ENCODE measurements around the gene SEPSECS. TPM values are rescaled to one million over a fixed set of nuclear protein-coding genes. Genes with fewer than 3 reads are reported as not detected.
"Not testable (repeated sequence)": the region's sequence is repeated elsewhere in the genome, so short reads cannot be mapped to it uniquely, and the experiment has no call there.

The SEPSECS gene
- total and polyA plus RNA-seq, 4 donors, result 3.3 to 9.4 (median 5.5) TPM

DNA sequence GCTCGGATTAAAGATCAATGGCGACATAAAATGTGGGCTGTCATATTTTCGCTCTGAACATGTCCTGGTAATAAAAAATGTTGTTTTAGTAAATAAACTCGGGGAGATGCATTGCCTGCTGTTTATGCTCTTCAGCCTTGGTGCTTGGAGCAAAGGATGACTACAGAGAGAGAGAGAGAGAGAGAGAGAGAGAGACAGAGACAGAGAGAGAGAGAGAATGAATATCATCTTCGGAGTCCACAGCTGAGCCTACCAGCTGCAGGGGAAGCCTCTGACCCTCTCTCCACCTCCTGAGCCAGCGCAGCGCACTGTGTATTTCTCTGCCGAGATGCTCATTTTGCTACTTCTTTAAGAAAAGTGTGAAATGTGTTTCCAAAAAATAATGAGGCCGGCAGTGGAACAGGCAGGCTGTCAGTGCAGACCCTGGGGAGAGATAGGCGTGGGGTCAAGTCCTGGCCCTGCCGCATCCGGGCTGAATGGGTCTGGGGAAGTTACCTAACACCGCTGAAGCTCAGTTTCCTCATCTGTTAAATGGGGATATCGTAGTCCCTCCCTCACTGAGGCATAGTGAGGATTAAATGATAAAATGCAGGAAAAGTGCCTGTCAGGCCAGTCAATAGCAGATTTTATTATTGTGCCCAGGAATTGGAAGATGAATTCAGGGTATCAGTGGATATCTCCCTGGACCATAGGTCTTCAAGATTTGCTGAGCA, 71.0 kb downstream of the SEPSECS start:
- 76 to 77% methylated on average over 14 of the region's 14 CpGs for WGBS, 2 donors
- Histone ChIP-seq H3K4me3 (ENCODE audit: low read length in 2 of 2) (no peak overlapping the region), H3K27me3 (ENCODE audit: control insufficient read depth in 1 of 2, insufficient read depth in 2 of 2, low read length in 1 of 2) (no peaks in the 10 kb centered on the region), H3K36me3 (ENCODE audit: control insufficient read depth in 1 of 2, insufficient read depth in 2 of 2, low read length in 1 of 2) (no peaks in the 10 kb centered on the region), H3K4me1 (ENCODE audit: control insufficient read depth in 1 of 2, insufficient read depth in 2 of 2, low read length in 2 of 2) (no peaks in the 10 kb centered on the region), H3K9me3 (ENCODE audit: control insufficient read depth, low read length) (no peaks in the 10 kb centered on the region), H3K27ac (ENCODE audit: low read depth in 1 of 2, low read length in 2 of 2) (no peak overlapping the region)
- ATAC-seq (ENCODE audit: low FRiP score), result no peak
- no peak for DNase-seq
- intact Hi-C loops (cut with DNase I), result no loop called here

- 12% methylated on average over 41 of the region's 41 CpGs for WGBS, 2 donors
- ATAC-seq (ENCODE audit: low FRiP score), result no peak
- Histone ChIP-seq H3K4me1 (ENCODE audit: control insufficient read depth in 1 of 2, insufficient read depth in 2 of 2, low read length in 2 of 2) (no peaks in the 10 kb centered on the region), H3K27ac (ENCODE audit: low read depth in 1 of 2, low read length in 2 of 2) (no peak overlapping the region), H3K27me3 (ENCODE audit: control insufficient read depth in 1 of 2, insufficient read depth in 2 of 2, low read length in 1 of 2) (no peaks in the 10 kb centered on the region), H3K36me3 (ENCODE audit: control insufficient read depth in 1 of 2, insufficient read depth in 2 of 2, low read length in 1 of 2) (no peaks in the 10 kb centered on the region), H3K9me3 (ENCODE audit: control insufficient read depth, low read length) (no peaks in the 10 kb centered on the region), H3K4me3 (ENCODE audit: low read length in 2 of 2) (peak overlapping the region in 1 of 2 donors; percentile 39)
- intact Hi-C loops (cut with DNase I), result no loop called here
- no peak for DNase-seq
Measured at GRCh38 chr4:25088093-25088952, 71.9 kb downstream of the SEPSECS start.

DNA sequence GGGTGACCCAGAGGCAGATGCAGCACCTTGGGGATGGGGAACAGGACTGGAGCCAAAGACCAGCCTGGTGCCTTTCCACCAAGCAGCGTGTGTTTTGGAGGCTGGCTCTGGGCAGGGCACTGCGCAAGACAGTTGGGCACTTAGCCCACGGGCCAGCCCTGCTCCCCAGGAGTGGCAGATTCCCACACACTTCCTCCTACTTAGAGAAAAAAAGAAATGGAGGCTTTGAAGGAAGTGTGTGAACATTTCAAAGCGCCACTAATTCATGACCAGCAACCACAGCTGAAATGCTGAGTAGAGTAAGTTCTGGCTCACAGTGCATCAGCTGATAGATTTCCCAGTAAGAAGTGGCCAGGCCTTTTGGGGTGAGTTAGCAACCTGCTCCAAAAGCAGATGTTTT, 74.6 kb downstream of the SEPSECS start:
- 57 to 67% methylated on average over 4 of the region's 4 CpGs for whole genome bisulfite sequencing, 2 donors
- H3K27ac ChIP-seq (ENCODE audit: low read depth in 1 of 2, low read length in 2 of 2), result no peak overlapping the region
- H3K27me3 ChIP-seq (ENCODE audit: control insufficient read depth in 1 of 2, insufficient read depth in 2 of 2, low read length in 1 of 2), result no peaks in the 10 kb centered on the region
- no peaks in the 10 kb centered on the region for H3K36me3 ChIP-seq (ENCODE audit: control insufficient read depth in 1 of 2, insufficient read depth in 2 of 2, low read length in 1 of 2)
- peak in 1 of 2 donors; percentile 71 for DNase-seq
- H3K9me3 ChIP-seq (ENCODE audit: control insufficient read depth, low read length), result no peaks in the 10 kb centered on the region
- intact Hi-C loops (cut with DNase I), result no loop called here
- H3K4me3 ChIP-seq (ENCODE audit: low read length in 2 of 2), result no peak overlapping the region
- H3K4me1 ChIP-seq (ENCODE audit: control insufficient read depth in 1 of 2, insufficient read depth in 2 of 2, low read length in 2 of 2), result no peaks in the 10 kb centered on the region
- no peak for ATAC-seq (ENCODE audit: low FRiP score)

DNA sequence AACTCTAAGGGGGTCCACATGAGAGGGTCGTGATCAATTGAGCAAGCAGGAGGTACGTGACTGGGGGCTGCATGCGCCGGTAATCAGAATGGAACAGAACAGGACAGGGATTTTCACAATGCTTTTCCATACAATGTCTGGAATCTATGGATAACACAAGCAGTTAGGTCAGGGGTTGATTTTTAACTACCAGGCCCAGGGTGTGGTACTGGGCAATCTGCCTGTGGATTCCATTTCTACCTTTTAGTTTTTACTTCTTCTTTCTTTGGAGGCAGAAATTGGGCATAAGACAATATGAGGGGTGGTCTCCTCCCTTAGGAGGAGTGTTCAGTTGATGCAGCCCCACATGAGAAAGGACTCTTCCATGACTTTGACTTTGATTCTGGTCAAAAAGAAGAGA, 76.8 kb downstream of the SEPSECS start:
- ATAC-seq (ENCODE audit: low FRiP score); H3K27ac ChIP-seq (ENCODE audit: low read depth in 1 of 2, low read length in 2 of 2); H3K4me3 ChIP-seq (ENCODE audit: low read length in 2 of 2); H3K9me3 ChIP-seq (ENCODE audit: control insufficient read depth, low read length); DNase-seq; H3K36me3 ChIP-seq (ENCODE audit: control insufficient read depth in 1 of 2, insufficient read depth in 2 of 2, low read length in 1 of 2); H3K4me1 ChIP-seq (ENCODE audit: control insufficient read depth in 1 of 2, insufficient read depth in 2 of 2, low read length in 2 of 2); H3K27me3 ChIP-seq (ENCODE audit: control insufficient read depth in 1 of 2, insufficient read depth in 2 of 2, low read length in 1 of 2); intact Hi-C loops (cut with DNase I): not testable (repeated sequence)
- 96 to 97% methylated on average over 4 of the region's 4 CpGs for WGBS, 2 donors

GRCh38 chr4:25081866-25082471, 78.3 kb downstream of the SEPSECS start:
- no peak for DNase-seq
- no peak for ATAC-seq (ENCODE audit: low FRiP score)
- intact Hi-C loops (cut with DNase I), result no loop called here
- Histone ChIP-seq H3K4me3 (ENCODE audit: low read length in 2 of 2) (no peak overlapping the region), H3K9me3 (ENCODE audit: control insufficient read depth, low read length) (peaks cover 2% of the 10 kb centered on the region), H3K4me1 (ENCODE audit: control insufficient read depth in 1 of 2, insufficient read depth in 2 of 2, low read length in 2 of 2) (no peaks in the 10 kb centered on the region), H3K27ac (ENCODE audit: low read depth in 1 of 2, low read length in 2 of 2) (no peak overlapping the region), H3K27me3 (ENCODE audit: control insufficient read depth in 1 of 2, insufficient read depth in 2 of 2, low read length in 1 of 2) (no peaks in the 10 kb centered on the region), H3K36me3 (ENCODE audit: control insufficient read depth in 1 of 2, insufficient read depth in 2 of 2, low read length in 1 of 2) (no peaks in the 10 kb centered on the region)
- WGBS, 2 donors, result 93 to 96% methylated on average over 7 of the region's 7 CpGs

DNA sequence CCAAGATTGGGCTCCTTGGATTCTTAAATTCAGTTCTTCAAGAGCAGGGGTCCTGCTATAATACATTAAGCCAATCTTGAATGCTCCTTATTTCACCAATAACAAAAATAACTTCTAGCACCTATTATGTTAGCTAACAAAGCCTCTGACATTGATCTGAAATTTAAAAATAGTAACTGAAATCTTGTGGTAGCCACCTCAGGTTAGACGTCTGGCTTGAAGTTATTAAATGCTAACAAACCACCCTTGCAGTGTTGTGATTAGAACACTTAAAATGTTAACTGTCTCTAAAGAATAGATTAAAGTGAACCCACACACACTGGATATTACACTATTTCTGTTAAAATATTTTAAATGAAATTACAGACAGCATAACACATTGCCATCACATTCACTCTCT, 79.7 kb downstream of the SEPSECS start:
- no peak for DNase-seq
- no peaks in the 10 kb centered on the region for H3K27me3 ChIP-seq (ENCODE audit: control insufficient read depth in 1 of 2, insufficient read depth in 2 of 2, low read length in 1 of 2)
- no peak for ATAC-seq (ENCODE audit: low FRiP score)
- no peaks in the 10 kb centered on the region for H3K4me1 ChIP-seq (ENCODE audit: control insufficient read depth in 1 of 2, insufficient read depth in 2 of 2, low read length in 2 of 2)
- 74 to 76% methylated on average over 1 of the region's 1 CpG for WGBS, 2 donors
- H3K4me3 ChIP-seq (ENCODE audit: low read length in 2 of 2), result no peak overlapping the region
- peaks cover 2% of the 10 kb centered on the region for H3K9me3 ChIP-seq (ENCODE audit: control insufficient read depth, low read length)
- intact Hi-C loops (cut with DNase I), result no loop called here
- no peak overlapping the region for H3K27ac ChIP-seq (ENCODE audit: low read depth in 1 of 2, low read length in 2 of 2)
- no peaks in the 10 kb centered on the region for H3K36me3 ChIP-seq (ENCODE audit: control insufficient read depth in 1 of 2, insufficient read depth in 2 of 2, low read length in 1 of 2)

DNA sequence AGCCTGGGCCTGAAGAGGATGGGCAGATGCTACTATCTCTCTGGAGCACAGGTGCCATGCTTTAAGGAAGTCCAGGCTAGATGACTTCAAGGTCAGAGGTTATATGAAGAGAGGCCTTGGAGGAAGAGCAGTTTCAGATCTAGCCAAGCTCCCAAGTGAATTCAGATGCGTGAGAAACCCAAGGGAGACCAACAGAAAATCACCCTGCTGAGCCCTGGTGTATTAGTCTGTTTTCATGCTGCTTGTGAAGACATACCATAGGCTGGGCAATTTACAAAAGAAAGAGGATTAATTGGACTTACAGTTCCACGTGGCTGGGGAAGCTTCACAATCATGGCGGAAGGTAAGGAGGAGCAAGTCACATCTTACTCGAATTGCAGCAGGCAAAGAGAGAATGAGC, 81.7 kb downstream of the SEPSECS start:
- WGBS, 2 donors, result 89 to 92% methylated on average over 4 of the region's 4 CpGs
- no peak overlapping the region for H3K4me3 ChIP-seq (ENCODE audit: low read length in 2 of 2)
- no peak overlapping the region for H3K27ac ChIP-seq (ENCODE audit: low read depth in 1 of 2, low read length in 2 of 2)
- ATAC-seq (ENCODE audit: low FRiP score) (no peak), DNase-seq (no peak)
- intact Hi-C loops (cut with DNase I), result no loop called here
- H3K27me3 ChIP-seq (ENCODE audit: control insufficient read depth in 1 of 2, insufficient read depth in 2 of 2, low read length in 1 of 2), result no peaks in the 10 kb centered on the region
- no peaks in the 10 kb centered on the region for H3K4me1 ChIP-seq (ENCODE audit: control insufficient read depth in 1 of 2, insufficient read depth in 2 of 2, low read length in 2 of 2)
- peaks cover 2% of the 10 kb centered on the region for H3K9me3 ChIP-seq (ENCODE audit: control insufficient read depth, low read length)
- no peaks in the 10 kb centered on the region for H3K36me3 ChIP-seq (ENCODE audit: control insufficient read depth in 1 of 2, insufficient read depth in 2 of 2, low read length in 1 of 2)

DNA sequence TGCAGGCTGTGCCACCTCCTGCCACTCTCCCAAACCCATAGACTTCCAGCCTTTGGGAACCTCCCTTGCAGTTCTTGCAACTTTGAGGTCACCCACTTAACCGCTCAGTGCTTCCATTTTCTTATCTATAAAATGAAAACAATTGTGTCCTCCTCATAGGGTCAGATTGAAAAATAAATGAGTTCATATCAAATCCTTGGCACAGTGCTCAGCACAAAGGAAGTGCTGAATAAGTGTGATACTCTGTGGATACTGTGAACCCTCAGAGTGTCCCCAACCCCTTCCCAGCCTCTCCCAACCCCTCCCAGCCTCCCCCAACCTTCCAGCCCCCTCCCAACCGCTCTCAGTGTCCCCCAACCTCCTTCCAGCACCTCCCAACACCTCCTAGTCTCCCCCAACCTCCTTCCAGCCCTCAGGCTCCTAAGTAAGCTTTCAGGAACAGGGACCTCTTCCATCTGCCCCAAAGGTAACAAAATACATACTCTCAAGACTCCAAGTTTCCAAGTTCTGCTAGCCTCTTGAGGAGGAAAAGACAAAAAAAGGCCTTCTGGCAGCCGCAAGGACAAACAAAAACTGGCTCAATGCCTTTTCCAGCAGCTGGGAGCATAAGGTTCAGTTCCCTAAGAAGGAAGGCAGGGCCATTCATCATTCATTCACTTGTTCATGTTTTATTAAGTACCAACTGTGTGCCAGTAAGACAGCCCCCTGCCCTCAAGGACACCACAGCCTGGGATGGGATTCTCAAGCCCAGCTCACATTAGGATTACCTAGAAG, 83.4 kb downstream of the SEPSECS start:
- Histone ChIP-seq H3K9me3 (ENCODE audit: control insufficient read depth, low read length) (peaks cover 2% of the 10 kb centered on the region), H3K4me3 (ENCODE audit: low read length in 2 of 2) (no peak overlapping the region), H3K27ac (ENCODE audit: low read depth in 1 of 2, low read length in 2 of 2) (no peak overlapping the region), H3K27me3 (ENCODE audit: control insufficient read depth in 1 of 2, insufficient read depth in 2 of 2, low read length in 1 of 2) (no peaks in the 10 kb centered on the region), H3K4me1 (ENCODE audit: control insufficient read depth in 1 of 2, insufficient read depth in 2 of 2, low read length in 2 of 2) (no peaks in the 10 kb centered on the region), H3K36me3 (ENCODE audit: control insufficient read depth in 1 of 2, insufficient read depth in 2 of 2, low read length in 1 of 2) (no peaks in the 10 kb centered on the region)
- no peak for DNase-seq
- ATAC-seq (ENCODE audit: low FRiP score), result no peak
- intact Hi-C loops (cut with DNase I), result no loop called here
- WGBS, 2 donors, result 56 to 70% methylated on average over 3 of the region's 3 CpGs

Measured in aorta (tissue), 5 donors.